VCaP (cell line): Measurements from ENCODE around the gene MIER1.

Experiments used
- H3K27ac ChIP-seq: fragments of 450-650 bp; 2 replicates; pipeline ENCODE4 v1.5.1; 2017
- CTCF ChIP-seq: fragments of 450-650 bp; conservative IDR thresholded peaks from 2 replicates; pipeline ENCODE4 v1.5.1; 2017; ENCODE audit warnings: mild to moderate bottlenecking, moderate library complexity

The MIER1 gene

DNA sequence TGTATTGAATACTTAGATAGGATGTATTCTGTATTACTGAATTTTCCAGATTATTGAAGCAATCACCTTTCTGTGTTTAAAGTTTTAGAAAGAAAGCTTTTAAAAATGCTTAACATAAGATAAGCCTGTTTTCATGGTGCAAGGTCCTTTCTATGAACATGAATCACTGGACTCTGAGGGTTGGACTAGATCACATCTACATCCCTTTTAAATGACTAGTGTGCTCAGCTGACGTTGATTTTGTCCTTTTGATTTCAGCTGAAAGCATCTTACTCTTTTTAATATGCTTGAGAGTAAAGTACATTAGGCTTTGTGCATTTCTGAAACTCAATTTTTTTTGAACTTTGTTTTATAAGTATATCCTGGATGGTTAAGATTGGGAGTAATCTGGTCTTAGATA is 16.2 kb downstream of the MIER1 start:
- no peak overlapping the region for H3K27ac ChIP-seq
- no peak for TF ChIP-seq CTCF

GRCh38 chr1:66943361-66943969 is 18.7 kb downstream of the MIER1 start:
- no peak for TF ChIP-seq CTCF
- H3K27ac ChIP-seq = no peak overlapping the region

DNA sequence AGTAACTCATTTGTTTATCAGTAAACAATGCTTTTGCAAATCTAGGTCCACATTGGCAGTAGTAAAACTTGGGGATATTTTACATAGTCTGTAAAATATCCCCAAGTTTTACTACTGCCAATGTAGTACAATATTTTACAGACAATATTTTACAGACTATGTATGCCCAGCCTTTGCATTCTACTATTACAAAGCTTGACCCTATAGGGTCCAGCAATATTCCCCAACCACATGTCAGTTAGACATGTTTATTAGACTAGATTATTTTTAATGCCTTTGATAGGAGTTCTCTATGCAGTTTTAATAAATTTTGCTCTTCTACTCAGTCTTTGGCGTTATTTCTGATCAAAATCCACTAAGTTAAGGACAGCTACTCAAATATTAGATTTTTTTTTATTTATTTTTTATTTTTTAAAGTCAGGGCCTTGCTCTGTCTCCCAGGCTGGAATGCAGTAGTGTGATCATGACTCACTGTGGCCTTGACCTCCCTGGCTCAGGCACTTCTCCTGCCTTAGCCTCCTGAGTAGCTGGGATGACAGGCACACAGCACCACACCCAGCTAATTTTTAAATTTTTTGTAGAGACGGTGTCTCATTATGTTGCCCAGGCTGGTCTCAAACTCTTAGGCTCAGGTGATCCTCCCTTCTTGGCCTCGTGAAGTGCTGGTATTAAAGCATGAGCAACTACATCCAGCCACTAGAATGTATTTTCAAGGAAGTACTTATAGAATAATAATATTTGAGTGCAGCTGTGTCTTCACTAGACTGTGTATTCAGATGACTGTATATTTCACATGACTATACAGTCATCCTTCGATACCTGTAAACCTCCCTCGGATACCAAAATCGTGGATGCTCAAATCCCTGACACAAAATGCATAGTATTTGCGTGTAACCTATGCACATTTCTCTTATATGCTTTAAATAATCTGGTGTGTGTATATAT is 19.8 kb downstream of the MIER1 start:
- TF ChIP-seq CTCF = no peak
- H3K27ac ChIP-seq = no peak overlapping the region

DNA sequence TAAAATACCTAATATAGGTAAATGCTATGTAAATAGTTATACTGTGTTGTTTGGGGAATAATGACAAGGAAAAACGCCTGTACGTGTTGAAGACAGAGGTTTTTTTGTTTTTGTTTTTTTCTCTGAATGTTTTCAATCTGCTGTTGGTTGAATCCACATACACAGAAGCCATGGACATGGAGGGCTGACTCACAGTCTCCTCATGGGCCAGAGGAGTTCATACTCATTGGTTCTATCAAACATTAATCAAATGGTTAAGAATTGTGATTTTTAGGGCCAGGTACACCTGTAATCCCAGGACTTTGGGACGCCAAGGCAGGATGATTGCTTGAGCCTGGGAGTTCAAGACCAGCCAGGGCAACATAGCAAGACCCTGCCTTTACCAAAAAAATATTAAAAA is 20.5 kb downstream of the MIER1 start:
- no peak for TF ChIP-seq CTCF
- no peak overlapping the region for H3K27ac ChIP-seq

GRCh38 chr1:66947267-66947666 is 22.5 kb downstream of the MIER1 start:
- H3K27ac ChIP-seq = no peak overlapping the region
- TF ChIP-seq CTCF = no peak

GRCh38 chr1:66951513-66951912 is 26.7 kb downstream of the MIER1 start:
- no peak overlapping the region for H3K27ac ChIP-seq
- no peak for TF ChIP-seq CTCF

DNA sequence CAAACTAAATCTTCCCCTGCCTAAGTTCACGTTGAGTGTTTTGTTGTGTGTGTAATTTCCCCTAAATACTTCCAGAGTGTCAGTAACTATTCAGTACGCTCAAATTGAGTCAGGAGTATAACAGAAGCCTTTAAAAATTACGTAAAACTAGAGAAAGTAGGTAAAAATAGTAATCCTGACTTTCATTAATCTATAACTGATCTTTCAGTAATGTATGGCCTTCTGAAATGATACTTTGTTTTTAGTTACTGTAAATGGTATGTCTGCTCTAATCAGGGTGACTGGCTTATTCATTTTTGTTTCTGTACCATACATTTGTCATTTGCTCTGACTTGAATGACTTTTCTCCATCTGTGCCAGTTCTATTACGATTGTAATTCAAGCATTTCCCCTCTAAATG is 29.4 kb downstream of the MIER1 start:
- H3K27ac ChIP-seq = no peak overlapping the region
- TF ChIP-seq CTCF = no peak
